GM13977 (cell line): Measurements from ENCODE around the gene PTGDS.

Experiments
- DNase-seq: peaks from one replicate; pipeline ENCODE4 v3.0.0; 2012; ENCODE audit warnings: low spot score
- in situ Hi-C: fragments of 300-500 bp; cut with MboI; formaldehyde crosslinking; loops from one replicate; pipeline ENCODE4 v1.12.0; 2022; ENCODE audit warnings: low sequenced_read_pairs, low pct_unique_long_range_greater_than_20kb, mixed read lengths, inconsistent platforms; ENCODE audit not compliant: unreplicated experiment
- TF ChIP-seq, protein P1 (sequence below): IDR thresholded peaks from 2 replicates; pipeline ENCODE4 v1.5.1; 2012; ENCODE audit warnings: mild to moderate bottlenecking, control low read depth; ENCODE audit not compliant: insufficient read depth; ENCODE audit errors: extremely low read depth, missing control alignments

Gene PTGDS

DNA sequence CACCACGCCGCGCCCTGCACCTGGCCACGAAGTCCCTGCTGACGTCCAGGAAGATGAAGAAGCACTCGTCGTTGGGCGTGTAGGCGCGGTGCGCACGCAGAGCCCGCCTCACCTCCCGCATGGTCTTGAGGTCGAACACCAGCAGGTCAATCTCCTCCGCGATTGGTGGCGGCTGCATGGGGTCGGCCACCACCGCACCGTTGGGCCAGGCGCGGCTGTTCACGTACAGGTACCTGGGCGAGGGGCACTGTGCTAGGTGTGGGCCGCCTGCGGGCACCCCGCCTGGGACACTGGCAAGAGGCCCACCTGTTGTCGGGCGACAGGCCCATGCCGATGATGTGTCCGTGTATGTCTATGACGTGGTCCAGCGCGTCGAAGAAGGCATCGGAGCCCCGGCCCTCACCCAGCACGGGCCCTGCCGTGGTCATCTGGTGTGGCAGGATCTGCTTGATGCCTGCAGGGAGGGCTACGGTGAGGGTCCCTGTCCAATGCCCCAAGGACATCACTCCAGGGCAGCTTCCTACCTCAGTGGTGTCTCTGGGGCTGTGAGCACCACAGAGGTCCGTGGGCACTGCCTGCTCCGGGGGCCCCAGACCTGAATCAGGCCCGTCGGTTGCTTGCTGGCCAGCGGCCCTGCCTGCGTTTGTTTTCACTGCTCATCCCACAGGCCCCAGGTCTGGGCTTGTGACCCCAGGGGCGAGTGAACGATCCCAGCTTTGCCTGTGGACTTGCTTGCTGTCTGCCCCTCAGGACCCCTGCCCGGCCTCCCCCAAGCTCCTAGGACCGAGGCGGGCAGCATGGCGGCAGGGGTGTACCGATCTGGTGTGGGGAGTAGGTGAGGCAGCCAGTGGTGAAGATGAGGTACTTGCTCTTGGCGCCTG is 35.8 kb upstream of the PTGDS start:
- TF ChIP-seq, protein P1, sequence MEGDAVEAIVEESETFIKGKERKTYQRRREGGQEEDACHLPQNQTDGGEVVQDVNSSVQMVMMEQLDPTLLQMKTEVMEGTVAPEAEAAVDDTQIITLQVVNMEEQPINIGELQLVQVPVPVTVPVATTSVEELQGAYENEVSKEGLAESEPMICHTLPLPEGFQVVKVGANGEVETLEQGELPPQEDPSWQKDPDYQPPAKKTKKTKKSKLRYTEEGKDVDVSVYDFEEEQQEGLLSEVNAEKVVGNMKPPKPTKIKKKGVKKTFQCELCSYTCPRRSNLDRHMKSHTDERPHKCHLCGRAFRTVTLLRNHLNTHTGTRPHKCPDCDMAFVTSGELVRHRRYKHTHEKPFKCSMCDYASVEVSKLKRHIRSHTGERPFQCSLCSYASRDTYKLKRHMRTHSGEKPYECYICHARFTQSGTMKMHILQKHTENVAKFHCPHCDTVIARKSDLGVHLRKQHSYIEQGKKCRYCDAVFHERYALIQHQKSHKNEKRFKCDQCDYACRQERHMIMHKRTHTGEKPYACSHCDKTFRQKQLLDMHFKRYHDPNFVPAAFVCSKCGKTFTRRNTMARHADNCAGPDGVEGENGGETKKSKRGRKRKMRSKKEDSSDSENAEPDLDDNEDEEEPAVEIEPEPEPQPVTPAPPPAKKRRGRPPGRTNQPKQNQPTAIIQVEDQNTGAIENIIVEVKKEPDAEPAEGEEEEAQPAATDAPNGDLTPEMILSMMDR = no peak
- no peak for DNase-seq
- in situ Hi-C loops = no loop called here

DNA sequence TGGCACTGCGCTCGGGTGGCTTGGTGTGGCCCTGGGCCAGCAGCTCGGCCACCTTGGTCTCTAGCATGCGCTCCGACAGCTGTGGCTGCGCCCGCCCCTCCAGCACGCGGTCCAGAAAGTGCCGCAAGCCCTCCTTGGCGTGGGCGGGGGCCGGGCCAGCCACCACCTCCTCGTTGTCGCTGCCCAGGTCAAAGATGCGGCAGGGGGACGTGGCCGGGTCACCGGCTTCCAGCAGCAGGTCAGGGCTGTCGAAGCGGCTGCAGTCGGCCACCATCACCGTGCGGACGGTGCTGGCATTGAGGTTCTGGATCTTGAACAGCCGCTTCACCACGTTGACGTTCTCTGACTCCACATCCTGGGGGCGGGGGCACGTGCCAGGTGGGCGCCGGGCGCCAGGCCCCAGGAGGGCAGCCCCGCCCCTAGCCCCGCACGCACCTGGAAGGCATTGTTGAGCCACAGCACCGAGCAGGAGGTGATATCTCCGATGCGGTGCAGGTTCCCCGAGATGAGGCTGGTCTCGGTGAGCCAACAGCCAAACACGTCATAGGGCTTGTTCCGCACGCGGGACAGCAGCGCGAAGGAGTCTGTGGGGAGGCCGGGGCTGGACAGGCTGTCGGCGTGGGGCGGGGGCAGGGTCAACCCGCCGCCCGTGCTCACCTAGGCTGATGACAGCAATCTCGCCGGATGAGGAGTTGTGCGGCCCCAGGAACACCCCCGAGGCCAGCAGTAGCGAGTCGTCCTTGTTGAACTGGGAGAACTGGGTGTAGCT is 35.0 kb upstream of the PTGDS start:
- DNase-seq = no peak
- TF ChIP-seq, protein P1 = no peak
- in situ Hi-C loops = no loop called here

DNA sequence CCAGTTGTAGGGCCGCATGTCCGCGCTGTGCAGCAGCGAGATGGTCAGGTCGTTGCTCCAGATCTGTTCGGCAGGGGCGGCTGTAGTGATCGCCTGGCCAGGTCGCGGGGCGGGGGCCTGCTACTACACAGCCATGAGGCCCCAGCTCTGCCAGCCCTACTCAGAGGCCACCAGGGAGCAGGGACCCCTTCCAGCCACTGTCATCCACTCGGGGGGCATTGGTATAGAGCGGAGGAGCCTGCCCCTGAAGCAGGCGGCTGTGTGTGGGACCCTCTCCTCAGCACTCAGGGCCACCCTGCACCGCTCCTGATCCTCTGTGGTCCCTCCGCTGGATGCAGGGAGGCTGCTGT is 34.4 kb upstream of the PTGDS start:
- DNase-seq = no peak
- TF ChIP-seq, protein P1 = no peak
- in situ Hi-C loops = no loop called here

DNA sequence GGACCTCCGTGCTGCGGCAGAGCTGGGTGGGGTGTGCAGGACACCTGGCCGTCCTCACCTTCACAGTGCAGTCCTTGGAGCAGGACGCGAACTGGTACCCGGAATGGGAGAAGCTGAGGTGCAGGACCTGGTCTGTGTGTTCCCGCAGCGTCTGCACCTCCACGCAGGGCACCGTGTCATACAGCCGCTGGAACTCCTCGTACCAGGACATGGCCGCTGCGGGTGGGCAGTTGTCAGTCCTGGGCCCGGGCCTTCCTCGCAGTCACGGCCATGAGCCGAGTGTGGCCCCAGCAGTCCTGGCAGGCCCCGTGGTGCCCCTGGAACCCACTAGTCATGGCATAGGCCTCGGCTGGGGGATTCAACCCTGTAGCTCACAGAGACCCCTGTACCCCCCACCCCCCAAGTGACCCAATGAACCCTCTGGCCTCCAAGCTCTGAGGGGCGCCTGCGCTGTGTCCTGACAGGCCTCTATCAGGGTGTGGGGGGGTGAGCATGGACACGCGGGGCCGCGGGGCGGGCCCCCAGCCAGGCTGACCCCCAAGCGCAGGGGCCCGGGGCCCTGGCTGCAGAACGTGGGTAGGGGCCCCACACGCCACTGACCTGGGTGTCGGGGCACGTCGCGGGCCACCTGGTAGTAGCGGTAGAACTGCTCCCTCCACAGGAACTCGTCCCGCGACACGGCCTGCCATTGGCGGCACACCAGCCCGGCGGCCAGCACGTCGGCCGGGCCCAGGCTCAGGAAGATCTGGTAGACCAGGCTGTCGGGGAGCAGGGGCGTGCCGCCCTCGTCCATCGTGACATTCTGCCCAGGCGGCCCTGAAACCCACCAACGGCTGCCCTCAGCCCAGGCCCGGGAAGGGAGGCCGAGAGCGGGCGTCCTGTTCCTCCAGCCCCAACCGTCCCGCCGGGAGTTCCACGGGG is 33.8 kb upstream of the PTGDS start:
- in situ Hi-C loops = no loop called here
- TF ChIP-seq, protein P1 = peak; percentile 16
- peak; percentile 81 for DNase-seq

DNA sequence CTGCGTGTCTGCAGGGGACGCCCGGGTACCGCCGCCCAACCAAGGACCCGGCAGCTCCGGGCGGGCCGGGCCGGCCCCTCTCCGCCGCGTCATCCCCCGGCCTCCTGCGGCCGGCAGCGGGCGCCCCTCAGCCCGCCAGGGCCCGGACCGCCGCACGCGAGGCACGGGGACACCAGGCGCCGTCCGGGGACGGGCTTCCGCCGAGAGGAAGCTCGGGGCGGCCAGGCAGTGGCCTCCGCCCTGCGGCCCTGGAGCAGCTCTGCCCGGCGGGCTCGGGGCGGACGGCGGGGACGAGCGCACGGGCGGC is 33.1 kb upstream of the PTGDS start:
- peak; percentile 92 for DNase-seq
- in situ Hi-C loops = no loop called here
- TF ChIP-seq, protein P1 = peak; percentile 45

DNA sequence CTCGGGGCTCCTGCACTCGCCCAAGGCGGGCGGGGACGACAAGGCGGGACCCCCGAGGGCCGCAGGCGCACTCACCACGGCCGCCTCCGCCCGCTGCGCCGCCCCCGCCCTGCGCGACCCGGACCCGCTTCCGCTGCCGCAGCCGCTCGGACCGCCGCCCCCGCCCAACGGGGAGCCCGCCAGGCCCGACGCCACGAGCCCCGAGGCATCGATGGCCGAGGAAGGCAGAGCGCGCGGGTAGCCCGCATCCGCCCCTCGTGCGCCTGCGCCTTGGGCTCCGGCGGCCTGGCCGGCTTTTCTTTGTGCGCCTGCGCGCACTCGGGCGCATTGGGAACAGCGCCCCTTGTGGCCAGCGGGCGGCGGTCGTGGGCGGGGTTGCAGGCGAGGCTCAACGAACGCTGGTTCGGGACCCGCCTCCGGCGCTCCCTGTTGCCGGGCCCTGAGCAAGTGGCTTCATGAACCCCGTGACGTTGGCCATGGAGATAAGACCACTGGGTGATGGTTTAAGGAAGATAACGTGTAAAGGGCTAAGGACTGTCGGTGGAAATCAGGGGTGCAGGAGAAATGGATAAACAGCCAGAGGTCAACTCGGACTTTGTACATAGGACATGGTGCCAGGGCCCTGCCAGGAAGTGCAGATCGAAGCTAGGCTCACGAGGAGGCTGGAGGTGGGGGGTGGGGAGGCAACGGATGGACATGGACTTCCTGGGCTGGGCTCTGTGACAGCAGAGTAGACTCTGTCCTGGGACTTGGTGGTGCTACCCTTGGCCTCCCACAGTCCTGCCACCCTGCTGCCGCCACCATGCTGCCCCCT is 32.6 kb upstream of the PTGDS start, which contains the start of the genes C8G and FBXW5:
Gene C8G (plus strand): TSS at position 725 of the 814 bp plus-strand sequence. CDS start 78 bp downstream, at position 803.
Gene FBXW5 (minus strand): TSS at position 220 of the 814 bp plus-strand sequence. CDS start 655 bp downstream, outside the sequence.
- peak; percentile 100 for DNase-seq
- TF ChIP-seq, protein P1 = peak; percentile 96
- in situ Hi-C loops = no loop called here
